Lung microvascular endothelial cell (primary cell): Measurements from ENCODE around the gene FAM204A. TPM values are rescaled to one million over a fixed set of nuclear protein-coding genes. Genes with fewer than 3 reads are reported as not detected.
A peak's percentile ranks its signal among the peaks of the same experiment; 100 is the strongest.

Source experiments
- DNase-seq, 2 donors: peaks; one replicate each; pipeline versions ENCODE4 v3.0.0 to v3.0.0-alpha.2; 2010; ENCODE audit warnings: low read depth in 2 of 2
- total RNA-seq: library from RNA; depleted of rRNA; stranded (reverse); fragments of >200 nt; gene quantifications from 2 replicates; pipeline ENCODE4 v1.2.1, GENCODE V29; 2014

FAM204A gene
- total RNA-seq, 1 donor from 2014 or later = 28.0 TPM

- DNase-seq = no peak
Measured at GRCh38 chr10:118282670-118283069, 59.5 kb downstream of the FAM204A start.

GRCh38 chr10:118278649-118279048 lies 63.5 kb downstream of the FAM204A start:
- peak in 1 of 2 donors; percentile 12 for DNase-seq

GRCh38 chr10:118277871-118278270 lies 64.3 kb downstream of the FAM204A start:
- no peak for DNase-seq

DNA sequence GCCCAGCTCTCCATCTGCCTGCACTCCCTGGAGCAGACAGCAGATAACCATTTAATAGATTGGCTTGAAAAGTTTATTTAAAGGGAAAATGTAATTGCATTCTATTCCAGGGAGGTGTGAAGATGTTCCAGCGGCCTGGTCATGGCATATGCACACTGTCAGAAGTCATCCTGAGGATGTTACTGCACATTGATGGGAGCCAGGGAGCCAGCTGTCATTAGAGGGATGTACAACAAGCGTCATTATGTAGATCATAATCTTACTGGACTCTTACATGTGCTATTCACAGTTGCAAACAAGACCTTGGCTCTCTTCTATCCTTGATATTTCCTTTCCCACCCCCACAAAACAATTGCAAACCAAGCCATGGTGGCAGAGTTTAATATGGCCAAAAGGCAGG lies 65.4 kb downstream of the FAM204A start:
- DNase-seq = no peak

DNA sequence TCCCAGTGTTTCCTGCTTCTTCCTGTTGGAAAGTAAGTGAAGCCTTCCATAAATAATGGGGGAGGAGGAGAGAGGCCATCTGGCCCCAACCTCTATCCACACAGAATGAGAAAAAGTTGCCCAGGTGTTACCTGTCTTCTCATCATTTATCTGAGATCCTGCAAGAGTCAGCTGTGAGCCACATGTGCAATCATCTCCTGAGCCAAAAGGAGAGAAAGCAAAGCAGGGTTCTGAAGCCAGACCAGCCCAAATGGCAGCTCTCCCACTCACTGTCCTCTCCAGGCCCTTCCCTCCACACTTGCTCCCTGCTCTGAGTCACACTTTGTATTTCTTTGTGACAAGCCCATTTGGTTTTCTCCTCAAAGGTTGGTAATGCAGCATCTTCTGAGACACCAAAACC lies 65.9 kb downstream of the FAM204A start:
- DNase-seq = no peak

DNA sequence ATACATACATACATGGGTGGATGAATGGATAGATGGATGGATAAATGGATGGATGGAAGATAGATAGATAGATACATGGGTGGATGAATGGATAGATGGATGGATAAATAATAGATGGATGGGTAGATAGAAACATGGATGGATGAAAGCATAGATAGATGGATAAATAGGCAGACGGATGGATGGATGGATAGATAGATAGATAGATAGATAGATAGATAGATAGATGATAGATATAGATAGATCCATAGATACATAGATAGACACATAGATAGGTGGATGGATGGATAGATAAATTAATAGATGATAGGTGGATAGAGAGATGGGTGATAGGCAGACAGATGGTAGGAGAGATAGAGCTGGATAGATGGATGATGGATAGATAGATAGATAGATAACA lies 68.5 kb downstream of the FAM204A start:
- DNase-seq = no peak

DNA sequence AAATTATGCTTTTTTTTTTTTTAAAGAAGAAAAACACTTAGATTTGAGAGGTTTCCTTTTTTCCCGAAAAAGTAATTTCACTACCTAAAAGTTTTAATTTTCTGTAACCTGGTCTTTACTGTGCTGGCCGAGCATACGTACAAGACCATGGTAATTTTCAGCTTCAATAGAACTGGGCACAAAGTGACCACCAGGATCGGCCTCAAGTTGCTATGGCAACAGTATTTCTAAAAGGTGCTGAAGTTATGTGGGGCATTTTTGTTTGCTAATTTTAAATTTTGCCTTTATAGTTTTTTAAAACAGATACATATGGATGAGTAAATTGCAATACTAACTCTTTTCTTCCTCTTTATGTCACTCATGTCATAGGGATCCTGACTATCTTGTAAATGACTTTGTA lies 69.4 kb downstream of the FAM204A start:
- no peak for DNase-seq

- DNase-seq = no peak
Measured at GRCh38 chr10:118272149-118272721, 69.9 kb downstream of the FAM204A start.

GRCh38 chr10:118271671-118272070 lies 70.5 kb downstream of the FAM204A start:
- no peak for DNase-seq

DNA sequence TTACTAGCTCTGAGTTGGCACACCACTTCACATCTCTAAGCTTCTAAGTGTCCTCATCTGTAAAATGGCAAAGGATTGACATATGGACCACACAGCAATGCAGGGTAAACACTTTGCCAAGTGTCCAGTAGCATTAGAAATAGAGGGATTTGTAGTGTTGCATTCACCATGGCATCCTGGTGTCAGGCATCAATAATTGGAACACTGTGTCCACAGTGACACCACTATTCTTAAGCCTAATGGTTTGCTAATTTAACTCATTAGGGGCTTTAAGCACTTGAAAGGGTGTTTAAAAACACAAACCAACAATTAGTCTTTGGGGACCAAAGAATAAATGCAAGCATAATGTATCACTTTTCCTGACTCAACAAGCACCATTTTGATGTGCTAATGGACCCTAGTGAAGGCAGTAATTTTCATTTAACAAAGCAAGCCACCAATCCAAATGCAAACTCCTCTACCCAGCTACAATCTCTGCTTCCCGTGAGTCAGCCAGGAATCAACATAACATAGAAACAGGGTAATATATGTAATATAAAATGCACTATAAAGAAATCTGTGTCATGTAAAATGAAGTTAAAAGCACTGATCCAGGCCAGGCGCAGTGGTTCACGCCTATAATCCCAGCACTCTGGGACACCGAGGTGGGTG lies 75.9 kb downstream of the FAM204A start:
- DNase-seq = no peak

GRCh38 chr10:118264838-118265470 lies 77.2 kb downstream of the FAM204A start:
- DNase-seq = no peak

- no peak for DNase-seq
Measured at GRCh38 chr10:118264252-118264651, 77.9 kb downstream of the FAM204A start.

DNA sequence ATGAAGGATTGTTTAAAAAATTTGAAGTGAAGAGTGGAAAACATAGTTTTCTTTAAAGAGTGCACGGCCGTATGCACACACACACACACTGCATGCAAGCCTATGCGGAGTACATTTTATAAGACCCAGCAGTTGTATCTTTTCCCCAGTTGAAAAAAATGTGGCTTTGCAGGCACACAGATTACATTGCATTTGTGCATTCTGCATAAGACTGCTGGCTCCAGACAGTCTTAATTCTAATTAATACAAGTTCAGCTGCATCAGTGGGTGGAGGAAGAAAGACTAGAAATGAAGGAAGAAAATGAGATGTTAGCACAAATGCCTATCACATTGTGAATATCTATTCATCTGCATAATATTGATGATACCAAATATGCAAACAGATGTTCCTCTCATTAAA lies 79.6 kb downstream of the FAM204A start:
- DNase-seq = no peak

DNA sequence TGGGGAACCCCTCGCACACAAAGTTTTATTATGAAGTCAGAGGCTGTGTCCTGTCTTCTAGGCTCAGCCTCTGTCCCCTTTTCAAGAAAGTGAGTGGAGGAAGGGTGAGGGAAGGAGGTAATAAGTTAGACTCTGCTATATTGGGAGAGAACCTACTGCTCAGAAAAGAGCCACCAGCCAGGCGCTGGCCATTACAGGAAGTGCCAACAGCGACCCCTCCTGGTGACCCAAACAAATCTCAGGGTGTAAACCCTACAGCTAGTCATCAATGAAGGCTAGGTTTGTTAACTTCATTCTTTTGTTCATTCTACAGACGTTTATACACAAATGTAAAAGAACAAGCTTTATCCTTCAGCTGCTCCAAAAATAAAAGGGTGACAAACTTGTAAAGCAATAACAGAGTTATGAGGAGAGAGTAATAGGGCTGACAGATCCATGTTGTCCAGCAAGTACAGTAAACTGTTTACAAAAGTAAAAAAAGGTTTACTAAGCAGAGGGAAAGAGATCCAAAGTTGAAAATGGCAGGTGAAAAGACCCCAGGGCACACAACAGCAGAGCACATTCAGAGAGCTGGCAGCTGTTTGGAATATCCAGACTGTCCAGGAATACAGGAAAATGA lies 82.7 kb downstream of the FAM204A start:
- DNase-seq = peak; percentile 10 to 16

- DNase-seq = no peak
Measured at GRCh38 chr10:118258285-118258684, 83.8 kb downstream of the FAM204A start.

DNA sequence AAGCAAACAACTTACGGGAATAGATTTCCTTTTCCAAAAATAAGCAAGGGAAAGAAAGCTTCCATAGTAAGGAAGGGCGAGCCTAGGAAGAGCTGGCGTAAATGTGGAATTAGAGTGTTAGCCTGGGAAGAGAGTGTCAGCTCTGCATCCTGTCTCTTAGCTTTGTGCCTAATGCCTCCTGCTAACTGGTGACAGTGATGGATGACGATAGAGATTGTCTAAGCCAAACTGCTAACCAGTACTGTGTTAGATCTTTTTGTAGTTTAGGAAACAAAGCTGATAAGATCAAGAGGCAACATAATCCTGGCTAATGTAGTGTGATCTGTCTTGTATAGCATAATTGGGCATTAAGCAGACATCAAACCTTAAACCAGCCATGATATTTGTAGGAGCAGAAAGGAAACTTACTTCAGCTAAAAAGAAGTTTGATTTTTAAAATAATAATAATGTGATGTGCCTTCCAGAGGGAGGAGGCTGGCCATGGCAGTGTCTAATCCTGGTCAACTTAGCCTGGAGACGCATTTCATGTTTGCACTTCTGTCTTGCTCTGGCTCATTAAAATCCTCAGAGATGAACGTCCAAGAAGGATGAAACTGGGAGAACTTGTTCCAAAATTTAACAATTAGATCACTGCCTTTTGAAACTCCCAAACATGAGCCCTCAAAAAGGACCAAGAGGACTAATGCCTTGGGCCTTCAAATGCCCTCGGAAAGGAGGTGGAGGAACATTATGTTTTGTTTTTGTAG lies 85.1 kb downstream of the FAM204A start:
- DNase-seq = no peak

DNA sequence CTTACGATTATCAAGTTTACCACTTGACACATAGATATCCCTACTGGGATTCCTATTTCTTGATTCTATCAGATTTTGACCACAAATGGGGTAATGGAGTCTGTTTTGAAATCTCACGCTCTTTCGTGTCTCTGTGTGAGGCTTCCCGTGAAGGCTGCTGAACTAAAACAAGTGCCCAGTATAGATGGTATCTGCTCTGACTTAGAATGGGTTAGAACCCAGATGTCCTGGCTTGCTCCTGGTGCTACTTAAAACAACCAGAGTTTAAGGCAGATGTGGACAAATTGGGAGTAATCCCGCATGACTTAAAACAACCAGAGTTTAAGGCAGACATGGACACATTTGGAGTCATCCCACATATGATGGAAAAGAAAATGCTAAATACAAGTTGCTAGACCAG lies 85.9 kb downstream of the FAM204A start:
- DNase-seq = no peak

- DNase-seq = no peak
Measured at GRCh38 chr10:118255355-118255754, 86.8 kb downstream of the FAM204A start.

DNA sequence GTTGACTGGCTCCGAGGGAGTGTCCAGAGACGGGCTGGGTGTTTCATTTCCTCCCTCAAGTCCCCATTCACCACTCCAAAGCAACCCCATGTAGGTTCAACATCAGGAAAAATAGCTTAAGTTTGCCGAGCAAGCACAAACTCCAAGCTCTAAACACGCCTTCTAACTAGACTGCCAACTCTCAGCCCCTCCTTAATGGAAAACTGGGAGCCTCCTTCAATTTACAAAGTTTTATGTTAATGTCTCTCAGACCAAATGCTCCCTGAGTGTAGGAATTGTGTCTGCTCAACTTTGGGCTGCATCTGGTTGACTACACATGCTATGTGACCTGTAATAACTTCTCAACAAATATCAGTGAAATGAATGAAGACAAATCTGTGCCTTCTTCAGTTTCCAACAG lies 87.5 kb downstream of the FAM204A start:
- no peak for DNase-seq

DNA sequence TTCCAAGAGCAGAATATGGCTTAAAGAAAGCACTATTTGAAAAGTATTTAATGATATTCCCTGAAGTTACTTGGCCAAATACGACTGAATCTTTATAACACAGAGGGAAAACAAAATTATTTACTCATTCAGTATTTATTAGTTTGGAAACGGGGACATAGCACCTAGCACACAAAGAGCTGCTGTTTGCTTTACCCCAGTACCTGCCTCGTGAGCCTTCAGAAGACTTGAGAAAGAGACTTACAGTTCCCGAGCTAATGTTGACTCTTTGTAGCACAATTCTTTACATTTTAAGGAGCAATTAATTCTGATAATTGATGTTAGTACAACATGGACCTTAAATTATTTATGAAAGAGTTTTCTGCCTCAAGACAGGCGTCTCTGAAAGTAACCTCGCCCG lies 88.7 kb downstream of the FAM204A start:
- no peak for DNase-seq

- no peak for DNase-seq
Measured at GRCh38 chr10:118251791-118252190, 90.3 kb downstream of the FAM204A start.

- no peak for DNase-seq
Measured at GRCh38 chr10:118249714-118250113, 92.4 kb downstream of the FAM204A start.
